SU-DHL-6 (cell line): Measurements from ENCODE around the gene TNFAIP8L1.
"Not testable (repeated sequence)": the region's sequence is repeated elsewhere in the genome, so short reads cannot be mapped to it uniquely, and the experiment has no call there.

Experiments used
- H2AFZ ChIP-seq: fragments of 200-600 bp; sonication (generic); 2 replicates; pipeline ENCODE4 v1.6.1; 2014; ENCODE audit warnings: low read depth, mild to moderate bottlenecking, moderate library complexity, mixed read lengths, antibody characterized with exemption, low read length; ENCODE audit not compliant: severe bottlenecking
- H3F3A ChIP-seq: fragments of 200-600 bp; shearing (Covaris generic); 2 replicates; pipeline ENCODE4 v1.6.0; 2016; ENCODE audit warnings: antibody characterized with exemption, mild to moderate bottlenecking; ENCODE audit not compliant: insufficient read depth
- H3K27ac ChIP-seq: fragments of 200-600 bp; sonication (generic); 2 replicates; pipeline ENCODE4 v1.5.1; 2016; ENCODE audit warnings: low read depth, mild to moderate bottlenecking, low read length, moderate library complexity, mixed read lengths
- H3K27me3 ChIP-seq: fragments of 200-600 bp; sonication (generic), shearing (Covaris generic); 2 replicates; pipeline ENCODE4 v1.6.0; 2014; ENCODE audit warnings: mild to moderate bottlenecking, low read length
- H3K36me3 ChIP-seq: fragments of 200-600 bp; sonication (generic); 2 replicates; pipeline ENCODE4 v1.6.1; 2014; ENCODE audit warnings: mild to moderate bottlenecking, low read length, mixed read lengths
- H3K4me2 ChIP-seq: fragments of 300-600, 200-600 bp; shearing (Covaris generic), sonication (generic); 2 replicates; pipeline ENCODE4 v1.6.0; 2014; ENCODE audit warnings: low read length, low read depth, mild to moderate bottlenecking; ENCODE audit not compliant: poor library complexity, severe bottlenecking
- H3K4me3 ChIP-seq: fragments of 200-600 bp; sonication (generic); 2 replicates; pipeline ENCODE4 v1.5.1; 2014; ENCODE audit warnings: antibody characterized with exemption, low read length, mild to moderate bottlenecking, mixed read lengths; ENCODE audit not compliant: insufficient read depth, poor library complexity, severe bottlenecking
- H3K79me2 ChIP-seq: fragments of 200-600 bp; sonication (generic); 2 replicates; pipeline ENCODE4 v1.6.1; 2014; ENCODE audit warnings: mild to moderate bottlenecking, low read length, moderate library complexity; ENCODE audit not compliant: insufficient read depth
- H3K9ac ChIP-seq: fragments of 200-600 bp; sonication (generic); 2 replicates; pipeline ENCODE4 v1.7.0; 2014; ENCODE audit warnings: mild to moderate bottlenecking, low read length
- H3K9me2 ChIP-seq: fragments of 200-600 bp; sonication (generic); replicated peaks from 2 replicates; pipeline ENCODE4 v1.6.1; 2014; ENCODE audit warnings: low read length; ENCODE audit not compliant: insufficient read depth
- H3K9me3 ChIP-seq: fragments of 200-600 bp; sonication (generic); 2 replicates; pipeline ENCODE4 v1.6.1; 2014; ENCODE audit warnings: low read length, mixed read lengths; ENCODE audit not compliant: insufficient read depth
- H4K20me1 ChIP-seq: fragments of 200-600 bp; sonication (generic); 2 replicates; pipeline ENCODE4 v1.6.1; 2014; ENCODE audit warnings: low read depth, mild to moderate bottlenecking, antibody characterized with exemption, low read length, moderate library complexity, mixed read lengths
- CTCF ChIP-seq: fragments of 200-600 bp; sonication (generic); IDR thresholded peaks from one replicate; pipeline ENCODE4 v1.5.1; 2017; ENCODE audit warnings: antibody characterized with exemption, mild to moderate bottlenecking, low read length, moderate library complexity; ENCODE audit not compliant: insufficient read depth, poor library complexity, severe bottlenecking
- EZH2phosphoT487 ChIP-seq: fragments of 200-600 bp; sonication (generic), shearing (Covaris generic); conservative IDR thresholded peaks from 2 replicates; pipeline ENCODE4 v1.6.1; 2018; ENCODE audit warnings: mild to moderate bottlenecking, antibody characterized with exemption, low read length, moderate library complexity, mixed read lengths

TNFAIP8L1 gene

GRCh38 chr19:4676955-4677731 is 37.8 kb downstream of the TNFAIP8L1 start:
- no peak overlapping the region for H3K27ac ChIP-seq
- TF ChIP-seq CTCF (no peak), EZH2phosphoT487 (no peak)
- H2AFZ ChIP-seq: no peak overlapping the region
- no peaks in the 10 kb centered on the region for H3K36me3 ChIP-seq
- H3F3A ChIP-seq: peaks cover 13% of the 10 kb centered on the region
- no peak overlapping the region for H3K4me3 ChIP-seq
- H4K20me1 ChIP-seq: no peaks in the 10 kb centered on the region
- no peaks in the 10 kb centered on the region for H3K9me2 ChIP-seq
- H3K27me3 ChIP-seq: no peaks in the 10 kb centered on the region
- no peaks in the 10 kb centered on the region for H3K79me2 ChIP-seq
- H3K9me3 ChIP-seq: no peaks in the 10 kb centered on the region
- no peak overlapping the region for H3K4me2 ChIP-seq
- no peak overlapping the region for H3K9ac ChIP-seq

GRCh38 chr19:4678881-4679790 is 39.8 kb downstream of the TNFAIP8L1 start:
- Histone ChIP-seq H3K9ac (no peak overlapping the region), H4K20me1 (no peaks in the 10 kb centered on the region), H3K27ac (no peak overlapping the region)

GRCh38 chr19:4680021-4680420 is 40.7 kb downstream of the TNFAIP8L1 start:
- not testable (repeated sequence) for H3K4me2 ChIP-seq, H3K36me3 ChIP-seq, H3K9ac ChIP-seq, H3F3A ChIP-seq, H3K9me3 ChIP-seq, H3K4me3 ChIP-seq, H3K27ac ChIP-seq, H4K20me1 ChIP-seq, H3K79me2 ChIP-seq, H2AFZ ChIP-seq, H3K27me3 ChIP-seq, H3K9me2 ChIP-seq

More at GRCh38 chr19:4678881-4679790, 39.8 kb downstream of the TNFAIP8L1 start:
- Histone ChIP-seq H3K27me3 (no peaks in the 10 kb centered on the region), H3K4me3 (no peak overlapping the region), H3F3A (no peaks in the 10 kb centered on the region), H2AFZ (no peak overlapping the region), H3K9me2 (no peaks in the 10 kb centered on the region), H3K9me3 (no peaks in the 10 kb centered on the region), H3K79me2 (no peaks in the 10 kb centered on the region), H3K4me2 (no peak overlapping the region), H3K36me3 (no peaks in the 10 kb centered on the region)
- TF ChIP-seq CTCF (no peak), EZH2phosphoT487 (no peak)
